HepG2 (cell line): ENCODE data around the gene PSMD2.

Experiments used
- CEBPB ChIP-seq: IDR thresholded peaks from 2 replicates; pipeline ENCODE4 v1.6.1; 2011; ENCODE audit warnings: low read depth, low read length, improper control_type of control experiment, borderline replicate concordance
- CHD2 ChIP-seq: IDR thresholded peaks from 2 replicates; pipeline ENCODE4 v1.6.1; 2011; ENCODE audit warnings: low read depth, low read length, improper control_type of control experiment
- CREB1 ChIP-seq, 2 experiments: fragments of 450-650 bp in 1 of 2; IDR thresholded peaks; 2 replicates each; pipeline ENCODE4 v1.6.1; 2016 to 2017; ENCODE audit warnings: control low read depth in 1 of 2, mild to moderate bottlenecking in 1 of 2, missing compliant biosample characterization in 1 of 2, missing genetic modification characterization in 1 of 2
- CTCF ChIP-seq: sonication (generic); formaldehyde crosslinking; IDR thresholded peaks from 2 replicates; pipeline ENCODE4 v1.5.0; 2020; ENCODE audit warnings: mild to moderate bottlenecking, missing genetic modification reagents, moderate library complexity
- PITX1 ChIP-seq: sonication (generic); formaldehyde crosslinking; IDR thresholded peaks from 2 replicates; pipeline ENCODE4 v1.5.1; 2020; ENCODE audit warnings: mild to moderate bottlenecking, missing genetic modification reagents
- SRSF1 ChIP-seq: fragments of 200-400 bp; formaldehyde crosslinking; optimal IDR thresholded peaks from 2 replicates; pipeline ENCODE3; 2017; ENCODE audit warnings: mild to moderate bottlenecking, low read depth, low read length, moderate library complexity
- TAF1 ChIP-seq: sonication (generic); formaldehyde crosslinking; IDR thresholded peaks from 2 replicates; pipeline ENCODE4 v1.4.0; 2020; ENCODE audit warnings: missing genetic modification reagents
- ZBTB8A ChIP-seq: sonication (generic); formaldehyde crosslinking; IDR thresholded peaks from 2 replicates; pipeline ENCODE4 v1.4.0; 2020; ENCODE audit warnings: mild to moderate bottlenecking, low read depth, missing genetic modification reagents, borderline replicate concordance
- TF ChIP-seq, protein P1 (sequence below): sonication (generic); formaldehyde crosslinking; IDR thresholded peaks from 2 replicates; pipeline ENCODE4 v1.5.0; 2020; ENCODE audit warnings: mild to moderate bottlenecking, missing genetic modification reagents
- TF ChIP-seq, protein P2 (sequence below): sonication (generic); formaldehyde crosslinking; conservative IDR thresholded peaks from 2 replicates; pipeline ENCODE4 v1.5.0; 2020; ENCODE audit warnings: missing genetic modification reagents
- TF ChIP-seq, protein P3 (sequence below): fragments of 450-650 bp; IDR thresholded peaks from 2 replicates; pipeline ENCODE4 v1.6.1; 2017; ENCODE audit warnings: mild to moderate bottlenecking

DNA sequence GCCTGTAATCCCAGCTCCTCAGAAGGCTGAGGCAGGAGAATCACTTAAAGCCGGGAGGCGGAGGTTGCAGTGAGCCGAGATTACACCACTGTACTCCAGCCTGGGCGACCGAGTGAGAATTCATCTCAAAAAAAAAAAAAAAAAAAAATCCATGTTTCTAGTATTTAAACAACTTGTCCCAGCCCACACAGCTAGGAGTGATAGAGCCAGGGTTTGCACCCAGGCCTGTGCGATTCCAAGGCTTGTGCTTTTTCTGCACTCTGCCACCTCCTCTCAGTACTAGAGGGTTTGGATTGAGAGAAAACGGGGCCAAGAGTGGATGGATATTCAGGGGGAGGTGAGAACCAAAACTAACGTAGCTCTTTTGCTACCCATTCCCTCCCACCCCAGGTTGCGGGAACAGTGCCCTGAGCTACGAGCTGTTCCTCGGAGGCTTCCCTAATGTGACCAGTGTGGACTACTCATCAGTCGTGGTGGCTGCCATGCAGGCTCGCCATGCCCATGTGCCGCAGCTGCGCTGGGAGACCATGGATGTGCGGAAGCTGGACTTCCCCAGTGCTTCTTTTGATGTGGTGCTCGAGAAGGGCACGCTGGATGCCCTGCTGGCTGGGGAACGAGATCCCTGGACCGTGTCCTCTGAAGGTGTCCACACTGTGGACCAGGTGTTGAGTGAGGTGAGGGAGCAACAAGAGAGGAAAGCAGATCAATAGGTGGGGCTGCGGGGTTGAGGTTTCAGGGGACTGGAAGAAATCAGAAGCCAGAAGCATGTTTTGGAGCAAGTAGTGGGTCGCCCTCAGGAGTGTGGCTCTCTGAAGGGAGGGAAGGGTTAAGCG is 41.7 kb upstream of the PSMD2 start:
- TF ChIP-seq SRSF1 (no peak), CTCF (CRISPR knock-in tag) (no peak), CEBPB (no peak), TAF1 (CRISPR knock-in tag) (no peak), CHD2 (no peak), CREB1 (IDR thresholded peaks at IDR 0.05) (no peak), CREB1 (CRISPR knock-in tag; IDR thresholded peaks at IDR 0.05) (no peak), PITX1 (no peak), ZBTB8A (CRISPR knock-in tag) (no peak)
- TF ChIP-seq, protein P1, sequence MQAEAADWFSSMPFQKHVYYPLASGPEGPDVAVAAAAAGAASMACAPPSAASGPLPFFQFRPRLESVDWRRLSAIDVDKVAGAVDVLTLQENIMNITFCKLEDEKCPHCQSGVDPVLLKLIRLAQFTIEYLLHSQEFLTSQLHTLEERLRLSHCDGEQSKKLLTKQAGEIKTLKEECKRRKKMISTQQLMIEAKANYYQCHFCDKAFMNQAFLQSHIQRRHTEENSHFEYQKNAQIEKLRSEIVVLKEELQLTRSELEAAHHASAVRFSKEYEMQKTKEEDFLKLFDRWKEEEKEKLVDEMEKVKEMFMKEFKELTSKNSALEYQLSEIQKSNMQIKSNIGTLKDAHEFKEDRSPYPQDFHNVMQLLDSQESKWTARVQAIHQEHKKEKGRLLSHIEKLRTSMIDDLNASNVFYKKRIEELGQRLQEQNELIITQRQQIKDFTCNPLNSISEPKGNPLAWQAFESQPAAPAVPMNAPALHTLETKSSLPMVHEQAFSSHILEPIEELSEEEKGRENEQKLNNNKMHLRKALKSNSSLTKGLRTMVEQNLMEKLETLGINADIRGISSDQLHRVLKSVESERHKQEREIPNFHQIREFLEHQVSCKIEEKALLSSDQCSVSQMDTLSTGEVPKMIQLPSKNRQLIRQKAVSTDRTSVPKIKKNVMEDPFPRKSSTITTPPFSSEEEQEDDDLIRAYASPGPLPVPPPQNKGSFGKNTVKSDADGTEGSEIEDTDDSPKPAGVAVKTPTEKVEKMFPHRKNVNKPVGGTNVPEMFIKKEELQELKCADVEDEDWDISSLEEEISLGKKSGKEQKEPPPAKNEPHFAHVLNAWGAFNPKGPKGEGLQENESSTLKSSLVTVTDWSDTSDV (CRISPR knock-in tag) = no peak
- TF ChIP-seq, protein P2, sequence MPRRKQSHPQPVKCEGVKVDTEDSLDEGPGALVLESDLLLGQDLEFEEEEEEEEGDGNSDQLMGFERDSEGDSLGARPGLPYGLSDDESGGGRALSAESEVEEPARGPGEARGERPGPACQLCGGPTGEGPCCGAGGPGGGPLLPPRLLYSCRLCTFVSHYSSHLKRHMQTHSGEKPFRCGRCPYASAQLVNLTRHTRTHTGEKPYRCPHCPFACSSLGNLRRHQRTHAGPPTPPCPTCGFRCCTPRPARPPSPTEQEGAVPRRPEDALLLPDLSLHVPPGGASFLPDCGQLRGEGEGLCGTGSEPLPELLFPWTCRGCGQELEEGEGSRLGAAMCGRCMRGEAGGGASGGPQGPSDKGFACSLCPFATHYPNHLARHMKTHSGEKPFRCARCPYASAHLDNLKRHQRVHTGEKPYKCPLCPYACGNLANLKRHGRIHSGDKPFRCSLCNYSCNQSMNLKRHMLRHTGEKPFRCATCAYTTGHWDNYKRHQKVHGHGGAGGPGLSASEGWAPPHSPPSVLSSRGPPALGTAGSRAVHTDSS = no peak
- TF ChIP-seq, protein P3, sequence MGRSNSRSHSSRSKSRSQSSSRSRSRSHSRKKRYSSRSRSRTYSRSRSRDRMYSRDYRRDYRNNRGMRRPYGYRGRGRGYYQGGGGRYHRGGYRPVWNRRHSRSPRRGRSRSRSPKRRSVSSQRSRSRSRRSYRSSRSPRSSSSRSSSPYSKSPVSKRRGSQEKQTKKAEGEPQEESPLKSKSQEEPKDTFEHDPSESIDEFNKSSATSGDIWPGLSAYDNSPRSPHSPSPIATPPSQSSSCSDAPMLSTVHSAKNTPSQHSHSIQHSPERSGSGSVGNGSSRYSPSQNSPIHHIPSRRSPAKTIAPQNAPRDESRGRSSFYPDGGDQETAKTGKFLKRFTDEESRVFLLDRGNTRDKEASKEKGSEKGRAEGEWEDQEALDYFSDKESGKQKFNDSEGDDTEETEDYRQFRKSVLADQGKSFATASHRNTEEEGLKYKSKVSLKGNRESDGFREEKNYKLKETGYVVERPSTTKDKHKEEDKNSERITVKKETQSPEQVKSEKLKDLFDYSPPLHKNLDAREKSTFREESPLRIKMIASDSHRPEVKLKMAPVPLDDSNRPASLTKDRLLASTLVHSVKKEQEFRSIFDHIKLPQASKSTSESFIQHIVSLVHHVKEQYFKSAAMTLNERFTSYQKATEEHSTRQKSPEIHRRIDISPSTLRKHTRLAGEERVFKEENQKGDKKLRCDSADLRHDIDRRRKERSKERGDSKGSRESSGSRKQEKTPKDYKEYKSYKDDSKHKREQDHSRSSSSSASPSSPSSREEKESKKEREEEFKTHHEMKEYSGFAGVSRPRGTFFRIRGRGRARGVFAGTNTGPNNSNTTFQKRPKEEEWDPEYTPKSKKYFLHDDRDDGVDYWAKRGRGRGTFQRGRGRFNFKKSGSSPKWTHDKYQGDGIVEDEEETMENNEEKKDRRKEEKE = no peak
